ENCODE measurements around the gene GFAP.

GFAP gene

GRCh38 chr17:44900894-44901293, 14.4 kb downstream of the GFAP start:
- DNase-seq (ENCODE audit: low read depth, low spot score), result peak; percentile 83

DNA sequence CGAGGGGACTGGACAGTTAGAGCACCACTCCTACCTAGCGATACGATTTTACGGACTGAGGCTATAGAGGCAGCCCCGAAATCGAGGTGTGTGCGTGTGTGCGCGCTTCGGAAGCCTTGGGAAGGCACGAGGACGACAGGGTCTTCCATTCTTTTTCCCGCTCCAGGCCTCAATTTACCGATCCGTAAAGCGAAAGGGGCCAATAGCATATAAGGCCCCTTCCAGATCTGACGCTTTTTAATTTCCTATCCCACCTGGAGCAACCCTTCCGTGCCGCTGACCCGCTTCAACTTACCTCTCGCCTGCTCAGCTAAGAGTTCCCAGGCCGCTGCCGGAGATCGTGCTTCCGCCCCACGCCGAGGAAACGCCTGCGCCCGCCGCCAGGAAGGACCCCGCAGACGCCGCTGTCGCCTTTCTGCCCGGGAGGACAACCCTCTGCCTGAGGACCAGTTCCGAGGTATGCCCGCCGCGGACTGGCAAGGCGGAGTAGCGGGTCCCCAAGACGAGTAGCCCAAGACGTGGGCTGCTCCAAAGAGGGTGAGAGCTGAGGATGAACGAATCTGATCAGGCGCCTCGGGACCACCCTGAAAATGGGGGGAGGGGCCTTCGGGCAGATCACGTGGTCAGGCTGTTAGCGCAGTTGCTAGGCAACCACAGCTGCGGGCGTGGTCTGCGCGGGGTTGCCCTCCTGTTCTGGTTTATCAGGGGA, 16.1 kb downstream of the GFAP start, which contains the start of gene EFTUD2:
Gene EFTUD2, minus strand, starts transcription at position 372 of the 709 bp plus-strand sequence. CDS start 4,924 bp downstream, outside the sequence.
- DNase-seq (ENCODE audit: low read depth, low spot score), result peak; percentile 79

DNA sequence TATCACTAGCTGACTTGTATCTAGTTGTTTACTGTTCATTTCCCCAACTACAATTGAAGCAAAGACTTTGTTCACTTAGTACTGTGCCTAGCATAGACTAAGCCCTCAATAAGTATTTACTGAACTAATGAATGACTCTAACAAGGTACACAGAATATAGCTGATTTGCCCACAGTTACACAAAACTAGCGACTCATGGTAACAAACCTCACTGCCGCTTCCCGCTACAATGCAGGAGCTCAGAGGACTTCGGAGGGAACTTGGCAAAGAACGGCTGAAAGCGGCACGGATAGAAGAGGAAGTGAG, 16.6 kb downstream of the GFAP start:
- no peak for DNase-seq (ENCODE audit: low read depth, low spot score)

DNA sequence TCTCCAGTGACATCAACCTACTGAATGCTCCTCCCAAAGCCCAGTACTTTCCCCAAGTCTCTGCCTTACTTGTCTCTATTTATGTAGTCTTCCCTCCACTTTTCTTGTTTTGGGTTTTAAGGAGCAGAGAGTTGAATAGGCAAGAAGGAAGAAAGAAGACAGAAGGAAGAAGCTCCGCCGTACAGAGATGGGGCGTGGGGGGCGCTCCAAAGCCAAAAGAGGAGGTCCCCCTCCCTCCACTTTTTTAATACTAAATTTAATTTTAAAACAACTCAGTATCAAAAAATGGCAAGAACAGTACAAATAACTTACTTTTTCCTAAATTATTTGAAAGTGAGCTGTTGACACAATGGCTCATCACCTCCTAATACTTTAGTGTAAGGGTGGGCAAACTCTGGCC, 20.7 kb downstream of the GFAP start:
- no peak for DNase-seq (ENCODE audit: low read depth, low spot score)

GRCh38 chr17:44892250-44892649, 23.1 kb downstream of the GFAP start:
- DNase-seq (ENCODE audit: low read depth, low spot score), result no peak

- DNase-seq (ENCODE audit: low read depth, low spot score), result no peak
These were observed 26.3 kb downstream of the GFAP start for GRCh38 chr17:44889003-44889402.

- DNase-seq (ENCODE audit: low read depth, low spot score), result no peak
These were observed 27.0 kb downstream of the GFAP start for GRCh38 chr17:44887971-44888954.

GRCh38 chr17:44887016-44887415, 28.3 kb downstream of the GFAP start:
- DNase-seq (ENCODE audit: low read depth, low spot score), result no peak

DNA sequence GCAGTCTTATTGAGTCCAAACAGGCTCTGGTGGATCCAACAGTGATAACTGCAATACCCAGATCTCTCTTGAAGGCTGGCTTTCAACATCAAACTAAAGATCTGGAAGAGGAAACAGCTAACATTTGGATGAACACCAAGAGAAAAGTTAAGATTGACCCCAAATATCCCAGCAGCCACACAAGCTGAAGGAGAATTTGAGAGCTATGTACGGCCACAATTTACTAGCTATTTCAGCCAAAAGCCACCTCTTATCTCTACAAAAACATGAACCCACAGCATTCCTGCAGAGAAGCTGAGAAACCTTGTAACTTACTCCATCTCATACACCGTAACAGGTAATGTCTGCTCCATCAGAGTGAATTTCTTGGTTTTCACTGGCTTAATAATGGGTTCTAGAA, 30.4 kb downstream of the GFAP start:
- DNase-seq (ENCODE audit: low read depth, low spot score), result no peak

- no peak for DNase-seq (ENCODE audit: low read depth, low spot score)
These were observed 34.2 kb downstream of the GFAP start for GRCh38 chr17:44881145-44881544.

GRCh38 chr17:44880062-44880461, 35.2 kb downstream of the GFAP start:
- no peak for DNase-seq (ENCODE audit: low read depth, low spot score)

- no peak for DNase-seq (ENCODE audit: low read depth, low spot score)
These were observed 35.9 kb downstream of the GFAP start for GRCh38 chr17:44879376-44879775.

- DNase-seq (ENCODE audit: low read depth, low spot score), result no peak
These were observed 36.6 kb downstream of the GFAP start for GRCh38 chr17:44878627-44879221.

- DNase-seq (ENCODE audit: low read depth, low spot score), result no peak
These were observed 38.2 kb downstream of the GFAP start for GRCh38 chr17:44877121-44877520.

DNA sequence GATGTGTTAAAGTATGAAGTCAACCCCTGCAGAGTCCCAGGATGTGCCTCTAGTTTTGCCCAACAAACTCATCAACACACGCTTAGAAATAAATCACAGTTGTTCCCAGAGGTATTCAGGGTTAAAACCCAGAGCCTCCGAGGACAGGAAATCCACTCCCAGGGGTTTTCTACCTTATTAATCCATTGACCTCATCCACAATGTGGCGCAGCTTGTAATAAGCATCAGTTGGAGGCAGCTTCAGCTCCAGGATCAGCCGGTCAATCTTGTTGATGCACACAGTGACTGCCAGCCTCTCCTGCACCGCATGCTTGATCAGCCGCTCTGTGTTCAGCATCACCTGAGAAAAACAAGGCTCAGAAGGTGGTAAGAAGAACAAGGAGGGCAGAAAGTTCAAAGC, 39.5 kb downstream of the GFAP start:
- no peak for DNase-seq (ENCODE audit: low read depth, low spot score)

GRCh38 chr17:44872131-44872768, 43.0 kb downstream of the GFAP start:
- no peak for DNase-seq (ENCODE audit: low read depth, low spot score)

GRCh38 chr17:44871556-44871955, 43.7 kb downstream of the GFAP start:
- no peak for DNase-seq (ENCODE audit: low read depth, low spot score)

- DNase-seq (ENCODE audit: low read depth, low spot score), result no peak
These were observed 47.5 kb downstream of the GFAP start for GRCh38 chr17:44867841-44868240.

- DNase-seq (ENCODE audit: low read depth, low spot score), result no peak
These were observed 49.4 kb downstream of the GFAP start for GRCh38 chr17:44865931-44866330.

GRCh38 chr17:44865231-44865660, 50.1 kb downstream of the GFAP start:
- DNase-seq (ENCODE audit: low read depth, low spot score), result no peak

GRCh38 chr17:44864831-44865230, 50.5 kb downstream of the GFAP start:
- DNase-seq (ENCODE audit: low read depth, low spot score), result no peak
